OCI-LY1 (cell line): ENCODE results near the gene EBF3.

Experiments
- H2AFZ ChIP-seq: fragments of 200-600 bp; sonication (generic), shearing (Covaris generic); 2 replicates; pipeline ENCODE4 v1.6.0; 2014; ENCODE audit warnings: antibody characterized with exemption, mild to moderate bottlenecking, low read length
- H3F3A ChIP-seq: fragments of 200-600 bp; sonication (generic), shearing (Covaris generic); 2 replicates; pipeline ENCODE4 v1.6.0; 2014; ENCODE audit warnings: mild to moderate bottlenecking, antibody characterized with exemption, low read length, moderate library complexity; ENCODE audit not compliant: insufficient read depth
- H3K27ac ChIP-seq: fragments of 200-600 bp; sonication (generic); 2 replicates; pipeline ENCODE4 v1.5.1; 2014; ENCODE audit warnings: low read length, mixed run types, mild to moderate bottlenecking, low read depth; ENCODE audit not compliant: poor library complexity, severe bottlenecking
- H3K27me3 ChIP-seq: fragments of 200-600 bp; sonication (generic); 2 replicates; pipeline ENCODE4 v1.6.0; 2014; ENCODE audit warnings: antibody characterized with exemption, mild to moderate bottlenecking, low read length, moderate library complexity; ENCODE audit not compliant: insufficient read depth
- H3K36me3 ChIP-seq: fragments of 200-600 bp; sonication (generic); 2 replicates; pipeline ENCODE4 v1.6.1; 2014; ENCODE audit warnings: mild to moderate bottlenecking, antibody characterized with exemption, low read length, moderate library complexity, mixed read lengths; ENCODE audit not compliant: insufficient read depth
- H3K4me1 ChIP-seq: fragments of 200-600 bp; sonication (generic); 2 replicates; pipeline ENCODE4 v1.5.1; 2014; ENCODE audit warnings: mild to moderate bottlenecking, low read length, moderate library complexity; ENCODE audit not compliant: insufficient read depth, severe bottlenecking
- H3K4me2 ChIP-seq: fragments of 200-600 bp; sonication (generic), shearing (Covaris generic); 2 replicates; pipeline ENCODE4 v1.6.1; 2014; ENCODE audit warnings: low read length
- H3K4me3 ChIP-seq: fragments of 200-600 bp; sonication (generic); 2 replicates; pipeline ENCODE4 v1.5.1; 2014; ENCODE audit warnings: low read length, low read depth, mild to moderate bottlenecking, mixed read lengths; ENCODE audit not compliant: poor library complexity, severe bottlenecking
- H3K79me2 ChIP-seq: fragments of 200-600 bp; shearing (Covaris generic); 2 replicates; pipeline ENCODE4 v1.6.1; 2016; ENCODE audit warnings: mixed run types, low read length, mixed read lengths; ENCODE audit not compliant: insufficient read depth
- H3K9ac ChIP-seq: fragments of 200-600 bp; sonication (generic), shearing (Covaris generic); 2 replicates; pipeline ENCODE4 v1.6.1; 2014; ENCODE audit warnings: mild to moderate bottlenecking, low read length, mixed read lengths
- H3K9me2 ChIP-seq: fragments of 200-600 bp; sonication (generic), shearing (Covaris generic); 2 replicates; pipeline ENCODE4 v1.6.1; 2014; ENCODE audit warnings: low read depth, mild to moderate bottlenecking, low read length, mixed read lengths
- H3K9me3 ChIP-seq: fragments of 200-600 bp; shearing (Covaris generic); 2 replicates; pipeline ENCODE4 v1.6.1; 2014; ENCODE audit warnings: low read length, mixed read lengths
- H4K20me1 ChIP-seq: fragments of 200-600 bp; sonication (generic), shearing (Covaris generic); 2 replicates; pipeline ENCODE4 v1.6.0; 2016; ENCODE audit warnings: mild to moderate bottlenecking, low read length; ENCODE audit not compliant: insufficient read depth
- EZH2 ChIP-seq: fragments of 200-600 bp; sonication (generic), shearing (Covaris generic); IDR thresholded peaks from 2 replicates; pipeline ENCODE4 v1.8.0; 2017; ENCODE audit warnings: borderline replicate concordance, mixed run types, mild to moderate bottlenecking, antibody characterized with exemption, low read length, moderate library complexity, mixed read lengths
- TF ChIP-seq, protein P1 (sequence below): fragments of 200-600 bp; sonication (generic), shearing (Covaris generic); IDR thresholded peaks from 2 replicates; pipeline ENCODE4 v1.5.1; 2017; ENCODE audit warnings: mild to moderate bottlenecking, antibody characterized with exemption, low read length, moderate library complexity, mixed read lengths

Gene EBF3

DNA sequence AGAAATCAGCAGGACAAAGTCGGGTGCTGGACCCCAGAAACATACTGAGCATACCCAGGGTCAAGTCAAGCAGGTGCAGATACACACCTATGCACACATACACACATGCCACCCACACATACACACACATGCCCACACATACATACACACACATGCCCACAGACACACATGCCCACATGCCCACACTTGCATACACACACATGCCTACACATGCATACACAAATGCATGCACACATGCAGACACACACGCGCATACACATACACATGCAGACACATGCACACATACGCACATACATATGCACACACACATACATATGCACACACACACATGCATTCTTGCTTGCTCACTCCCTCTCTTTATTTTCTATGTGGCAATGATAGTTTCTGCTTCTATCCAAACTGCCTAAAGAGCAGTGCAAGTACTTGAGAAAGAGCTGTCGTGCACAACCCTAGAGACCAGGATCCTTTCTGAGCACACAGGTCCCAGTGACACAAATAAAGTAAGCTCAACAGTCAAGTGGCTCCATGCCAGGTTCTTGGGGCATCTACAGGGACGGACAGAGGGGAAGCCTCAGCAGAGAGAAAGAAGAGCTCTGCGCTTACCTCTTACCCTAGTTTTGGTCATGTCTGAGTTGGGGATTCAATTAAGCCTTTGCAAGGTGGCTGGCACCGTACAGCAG, 83.7 kb downstream of the EBF3 start:
- no peak overlapping the region for H3K4me3 ChIP-seq
- H4K20me1 ChIP-seq: no peaks in the 10 kb centered on the region
- H3K27me3 ChIP-seq: no peaks in the 10 kb centered on the region
- no peaks in the 10 kb centered on the region for H3K9me3 ChIP-seq
- no peaks in the 10 kb centered on the region for H3K4me1 ChIP-seq
- H3K36me3 ChIP-seq: no peaks in the 10 kb centered on the region
- no peak overlapping the region for H3K9ac ChIP-seq
- TF ChIP-seq EZH2: no peak
- TF ChIP-seq, protein P1, sequence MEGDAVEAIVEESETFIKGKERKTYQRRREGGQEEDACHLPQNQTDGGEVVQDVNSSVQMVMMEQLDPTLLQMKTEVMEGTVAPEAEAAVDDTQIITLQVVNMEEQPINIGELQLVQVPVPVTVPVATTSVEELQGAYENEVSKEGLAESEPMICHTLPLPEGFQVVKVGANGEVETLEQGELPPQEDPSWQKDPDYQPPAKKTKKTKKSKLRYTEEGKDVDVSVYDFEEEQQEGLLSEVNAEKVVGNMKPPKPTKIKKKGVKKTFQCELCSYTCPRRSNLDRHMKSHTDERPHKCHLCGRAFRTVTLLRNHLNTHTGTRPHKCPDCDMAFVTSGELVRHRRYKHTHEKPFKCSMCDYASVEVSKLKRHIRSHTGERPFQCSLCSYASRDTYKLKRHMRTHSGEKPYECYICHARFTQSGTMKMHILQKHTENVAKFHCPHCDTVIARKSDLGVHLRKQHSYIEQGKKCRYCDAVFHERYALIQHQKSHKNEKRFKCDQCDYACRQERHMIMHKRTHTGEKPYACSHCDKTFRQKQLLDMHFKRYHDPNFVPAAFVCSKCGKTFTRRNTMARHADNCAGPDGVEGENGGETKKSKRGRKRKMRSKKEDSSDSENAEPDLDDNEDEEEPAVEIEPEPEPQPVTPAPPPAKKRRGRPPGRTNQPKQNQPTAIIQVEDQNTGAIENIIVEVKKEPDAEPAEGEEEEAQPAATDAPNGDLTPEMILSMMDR: no peak
- no peak overlapping the region for H3K27ac ChIP-seq
- no peaks in the 10 kb centered on the region for H3K9me2 ChIP-seq
- no peaks in the 10 kb centered on the region for H3K79me2 ChIP-seq
- no peaks in the 10 kb centered on the region for H3F3A ChIP-seq
- H2AFZ ChIP-seq: no peak overlapping the region
- no peak overlapping the region for H3K4me2 ChIP-seq

DNA sequence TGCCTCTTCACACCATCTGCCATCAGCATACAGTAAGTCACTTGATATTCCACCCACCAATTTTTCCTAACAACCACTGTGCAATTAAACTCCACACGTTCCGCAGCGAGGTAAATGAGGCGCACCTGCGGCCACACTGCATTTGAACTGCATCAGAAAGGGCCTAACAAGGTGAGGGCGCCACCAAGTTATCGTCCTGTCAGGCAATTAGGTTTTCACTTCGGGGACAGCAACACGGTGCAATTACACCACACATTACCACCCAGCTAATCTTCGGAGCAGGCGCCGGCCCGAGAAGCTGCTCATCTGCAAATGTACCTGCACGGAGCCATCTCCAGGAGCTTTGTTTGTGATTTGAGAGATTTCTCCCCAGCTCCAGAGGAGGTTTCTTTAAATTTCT, 84.4 kb downstream of the EBF3 start:
- Histone ChIP-seq H3K4me1 (no peaks in the 10 kb centered on the region), H3K9me2 (no peaks in the 10 kb centered on the region), H4K20me1 (no peaks in the 10 kb centered on the region), H2AFZ (no peak overlapping the region), H3K27ac (no peak overlapping the region), H3K27me3 (no peaks in the 10 kb centered on the region), H3K4me2 (no peak overlapping the region), H3K79me2 (no peaks in the 10 kb centered on the region), H3K36me3 (no peaks in the 10 kb centered on the region), H3K9ac (no peak overlapping the region), H3F3A (no peaks in the 10 kb centered on the region), H3K4me3 (no peak overlapping the region), H3K9me3 (no peaks in the 10 kb centered on the region)
- TF ChIP-seq, protein P1: no peak
- TF ChIP-seq EZH2: no peak

DNA sequence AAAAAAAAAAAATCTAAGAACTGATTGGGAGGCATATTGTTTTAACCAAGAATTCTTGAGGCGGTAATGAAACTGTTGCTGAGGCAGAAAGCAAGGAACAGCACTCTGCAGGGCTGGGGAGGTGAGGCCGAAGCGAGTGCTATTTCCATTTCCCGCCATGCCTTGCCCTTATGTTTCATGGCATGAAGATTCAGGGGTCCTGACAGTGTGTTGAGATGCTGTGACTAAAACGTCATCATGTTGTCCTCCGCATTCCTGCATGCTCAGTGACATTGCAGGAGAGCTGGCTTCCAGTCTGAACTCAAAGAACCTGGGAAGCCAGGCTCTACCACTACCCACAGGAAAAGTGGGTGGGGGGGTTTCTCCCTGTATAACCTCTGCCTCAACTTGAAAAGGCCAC, 85.2 kb downstream of the EBF3 start:
- Histone ChIP-seq H3K79me2 (no peaks in the 10 kb centered on the region), H3K9me2 (no peaks in the 10 kb centered on the region), H2AFZ (no peak overlapping the region), H3K4me2 (no peak overlapping the region), H3K27ac (no peak overlapping the region), H4K20me1 (no peaks in the 10 kb centered on the region), H3F3A (no peaks in the 10 kb centered on the region), H3K9me3 (no peaks in the 10 kb centered on the region), H3K36me3 (no peaks in the 10 kb centered on the region), H3K4me1 (no peaks in the 10 kb centered on the region), H3K9ac (no peak overlapping the region), H3K4me3 (no peak overlapping the region), H3K27me3 (no peaks in the 10 kb centered on the region)
- TF ChIP-seq, protein P1: no peak
- TF ChIP-seq EZH2: no peak
